DOHH2 (cell line): ENCODE measurements around the gene BEST3.
"Not testable (repeated sequence)": the region's sequence is repeated elsewhere in the genome, so short reads cannot be mapped to it uniquely, and the experiment has no call there.

Source experiments
- H3F3A ChIP-seq: fragments of 200-600 bp; sonication (generic), shearing (Covaris generic); 2 replicates; pipeline ENCODE4 v1.6.0; 2016; ENCODE audit warnings: antibody characterized with exemption, mild to moderate bottlenecking; ENCODE audit not compliant: control insufficient read depth, insufficient read depth
- H3K27ac ChIP-seq: fragments of 200-600 bp; sonication (generic); 2 replicates; pipeline ENCODE4 v1.5.1; 2014; ENCODE audit warnings: low read depth, mild to moderate bottlenecking, low read length, moderate library complexity
- H3K27me3 ChIP-seq: fragments of 200-600 bp; sonication (generic); 2 replicates; pipeline ENCODE4 v1.6.1; 2014; ENCODE audit warnings: mild to moderate bottlenecking, low read length, mixed read lengths; ENCODE audit not compliant: control insufficient read depth
- H3K36me3 ChIP-seq: fragments of 200-600 bp; sonication (generic); 2 replicates; pipeline ENCODE4 v1.6.1; 2014; ENCODE audit warnings: mild to moderate bottlenecking, low read length, moderate library complexity, mixed read lengths; ENCODE audit not compliant: control insufficient read depth
- H3K4me1 ChIP-seq: fragments of 200-600 bp; sonication (generic); 2 replicates; pipeline ENCODE4 v1.6.1; 2014; ENCODE audit warnings: mild to moderate bottlenecking, low read length, mixed read lengths; ENCODE audit not compliant: control insufficient read depth
- H3K4me2 ChIP-seq: fragments of 200-600 bp; sonication (generic); 2 replicates; pipeline ENCODE4 v1.6.0; 2014; ENCODE audit warnings: mild to moderate bottlenecking, low read length, moderate library complexity
- H3K4me3 ChIP-seq: fragments of 200-600 bp; sonication (generic); 2 replicates; pipeline ENCODE4 v1.5.1; 2014; ENCODE audit warnings: mild to moderate bottlenecking, low read length, mixed read lengths
- H3K79me2 ChIP-seq: fragments of 200-600 bp; sonication (generic); 2 replicates; pipeline ENCODE4 v1.6.1; 2014; ENCODE audit warnings: mild to moderate bottlenecking, low read length, mixed read lengths; ENCODE audit not compliant: control insufficient read depth
- H3K9me2 ChIP-seq: fragments of 200-600 bp; sonication (generic); replicated peaks from 2 replicates; pipeline ENCODE4 v1.6.1; 2014; ENCODE audit warnings: mild to moderate bottlenecking, low read length, mixed read lengths; ENCODE audit not compliant: control insufficient read depth
- H3K9me3 ChIP-seq: fragments of 200-600 bp; sonication (generic); 2 replicates; pipeline ENCODE4 v1.6.1; 2014; ENCODE audit warnings: antibody characterized with exemption, low read length, mixed read lengths; ENCODE audit not compliant: control insufficient read depth, insufficient read depth
- H4K20me1 ChIP-seq: fragments of 200-600 bp; sonication (generic); 2 replicates; pipeline ENCODE4 v1.6.0; 2014; ENCODE audit warnings: low read depth, mild to moderate bottlenecking, antibody characterized with exemption, low read length, moderate library complexity; ENCODE audit not compliant: control insufficient read depth, insufficient read depth
- CTCF ChIP-seq: fragments of 200-600 bp; sonication (generic); IDR thresholded peaks from one replicate; pipeline ENCODE4 v1.5.1; 2014; ENCODE audit warnings: antibody characterized with exemption, mild to moderate bottlenecking, low read depth, low read length; ENCODE audit not compliant: poor library complexity, severe bottlenecking
- EZH2phosphoT487 ChIP-seq: fragments of 200-600 bp; sonication (generic); IDR thresholded peaks from 2 replicates; pipeline ENCODE4 v1.6.1; 2017; ENCODE audit warnings: borderline replicate concordance, mild to moderate bottlenecking, antibody characterized with exemption, low read length, moderate library complexity, mixed read lengths

Gene BEST3

GRCh38 chr12:69672195-69672594 is 26.9 kb downstream of the BEST3 start:
- no peak overlapping the region for H3K4me3 ChIP-seq

GRCh38 chr12:69671597-69671996 is 27.5 kb downstream of the BEST3 start:
- no peaks in the 10 kb centered on the region for H3K36me3 ChIP-seq
- H3F3A ChIP-seq, result no peaks in the 10 kb centered on the region
- no peak overlapping the region for H3K4me2 ChIP-seq
- no peaks in the 10 kb centered on the region for H3K4me1 ChIP-seq
- H3K27ac ChIP-seq, result no peak overlapping the region
- peaks cover 6% of the 10 kb centered on the region; the same call in 1 of the 2 replicates for H3K27me3 ChIP-seq
- TF ChIP-seq CTCF (no peak), EZH2phosphoT487 (no peak)
- no peaks in the 10 kb centered on the region for H3K79me2 ChIP-seq
- H3K4me3 ChIP-seq, result no peak overlapping the region
- no peaks in the 10 kb centered on the region for H3K9me3 ChIP-seq
- no peaks in the 10 kb centered on the region for H3K9me2 ChIP-seq
- no peaks in the 10 kb centered on the region for H4K20me1 ChIP-seq

More at GRCh38 chr12:69672195-69672594, 26.9 kb downstream of the BEST3 start:
- H3K4me2 ChIP-seq, result no peak overlapping the region
- no peak overlapping the region for H3K27ac ChIP-seq
- H3K9me2 ChIP-seq, result no peaks in the 10 kb centered on the region
- H3K79me2 ChIP-seq, result no peaks in the 10 kb centered on the region
- no peaks in the 10 kb centered on the region for H3K9me3 ChIP-seq
- no peaks in the 10 kb centered on the region for H4K20me1 ChIP-seq
- no peaks in the 10 kb centered on the region for H3K36me3 ChIP-seq
- no peaks in the 10 kb centered on the region for H3K4me1 ChIP-seq
- TF ChIP-seq CTCF, result no peak
- TF ChIP-seq EZH2phosphoT487, result no peak
- peaks cover 6% of the 10 kb centered on the region; the same call in 1 of the 2 replicates for H3K27me3 ChIP-seq
- H3F3A ChIP-seq, result no peaks in the 10 kb centered on the region

GRCh38 chr12:69666798-69667197 is 32.3 kb downstream of the BEST3 start:
- Histone ChIP-seq H3F3A (no peaks in the 10 kb centered on the region), H3K4me2 (no peak overlapping the region), H3K36me3 (no peaks in the 10 kb centered on the region), H3K4me1 (no peaks in the 10 kb centered on the region), H3K27ac (no peak overlapping the region), H4K20me1 (no peaks in the 10 kb centered on the region), H3K27me3 (peaks cover 2% of the 10 kb centered on the region; the same call in 1 of the 2 replicates), H3K9me2 (no peaks in the 10 kb centered on the region; the same call in 1 of the 2 replicates), H3K4me3 (no peak overlapping the region), H3K79me2 (no peaks in the 10 kb centered on the region), H3K9me3 (no peaks in the 10 kb centered on the region)
- TF ChIP-seq EZH2phosphoT487 (no peak), CTCF (no peak)

GRCh38 chr12:69664930-69665377 is 34.1 kb downstream of the BEST3 start:
- not testable (repeated sequence) for H4K20me1 ChIP-seq, H3K4me3 ChIP-seq, H3K9me2 ChIP-seq, H3K27me3 ChIP-seq, H3K4me2 ChIP-seq, H3K9me3 ChIP-seq, H3K27ac ChIP-seq, H3F3A ChIP-seq, H3K36me3 ChIP-seq, H3K4me1 ChIP-seq, H3K79me2 ChIP-seq
